Dendritic cell treated with granulocyte-macrophage colony-stimulating factor and Interleukin-4, amounts not matched to agents 40 ng/mL and 50 ng/mL, for 4 days (primary cell): ENCODE measurements around the gene RASAL2.
"Not testable (repeated sequence)": the region's sequence is repeated elsewhere in the genome, so short reads cannot be mapped to it uniquely, and the experiment has no call there.

Source experiments
- H3K27ac Mint-ChIP-seq: one replicate; pipeline ENCODE4 v1.8.0; 2022; ENCODE audit warnings: mild to moderate bottlenecking, mixed read lengths
- H3K27me3 Mint-ChIP-seq: one replicate; pipeline ENCODE4 v1.8.0; 2022; ENCODE audit warnings: mild to moderate bottlenecking, mixed read lengths
- H3K36me3 Mint-ChIP-seq: one replicate; pipeline ENCODE4 v1.8.0; 2022; ENCODE audit warnings: low read depth, mixed read lengths
- H3K4me1 Mint-ChIP-seq: one replicate; pipeline ENCODE4 v1.8.0; 2022; ENCODE audit warnings: low read depth, mixed read lengths
- H3K4me3 Mint-ChIP-seq: one replicate; pipeline ENCODE4 v1.8.0; 2022; ENCODE audit warnings: mild to moderate bottlenecking, moderate library complexity, mixed read lengths
- H3K9me3 Mint-ChIP-seq: one replicate; pipeline ENCODE4 v1.8.0; 2022; ENCODE audit warnings: mixed read lengths
- intact Hi-C: fragments of 100-400 bp; cut with micrococcal nuclease; formaldehyde crosslinking; loops from one replicate; pipeline ENCODE4 v1.15.0; 2022

Gene RASAL2

GRCh38 chr1:178230881-178231409, 137.0 kb downstream of the RASAL2 start:
- H3K4me1 Mint-ChIP-seq, result peaks cover 15% of the 10 kb centered on the region
- no peak overlapping the region for H3K4me3 Mint-ChIP-seq
- H3K27me3 Mint-ChIP-seq, result no peaks in the 10 kb centered on the region
- intact Hi-C loops, result no loop called here
- H3K9me3 Mint-ChIP-seq, result no peaks in the 10 kb centered on the region
- H3K27ac Mint-ChIP-seq, result no peak overlapping the region
- H3K36me3 Mint-ChIP-seq, result no peaks in the 10 kb centered on the region

GRCh38 chr1:178232108-178232507, 138.2 kb downstream of the RASAL2 start:
- H3K4me3 Mint-ChIP-seq, result no peak overlapping the region
- peaks cover 5% of the 10 kb centered on the region for H3K4me1 Mint-ChIP-seq
- intact Hi-C loops, result no loop called here
- H3K27ac Mint-ChIP-seq, result no peak overlapping the region
- no peaks in the 10 kb centered on the region for H3K27me3 Mint-ChIP-seq
- H3K36me3 Mint-ChIP-seq, result no peaks in the 10 kb centered on the region
- no peaks in the 10 kb centered on the region for H3K9me3 Mint-ChIP-seq

GRCh38 chr1:178232949-178233348, 139.0 kb downstream of the RASAL2 start:
- peaks cover 6% of the 10 kb centered on the region for H3K4me1 Mint-ChIP-seq
- intact Hi-C loops, result no loop called here
- no peaks in the 10 kb centered on the region for H3K36me3 Mint-ChIP-seq
- no peaks in the 10 kb centered on the region for H3K27me3 Mint-ChIP-seq
- no peaks in the 10 kb centered on the region for H3K9me3 Mint-ChIP-seq
- no peak overlapping the region for H3K4me3 Mint-ChIP-seq
- H3K27ac Mint-ChIP-seq, result no peak overlapping the region

GRCh38 chr1:178237121-178237520, 143.2 kb downstream of the RASAL2 start:
- intact Hi-C loops, result no loop called here
- no peaks in the 10 kb centered on the region for H3K36me3 Mint-ChIP-seq
- H3K4me1 Mint-ChIP-seq, result peaks cover 6% of the 10 kb centered on the region
- no peaks in the 10 kb centered on the region for H3K9me3 Mint-ChIP-seq
- no peaks in the 10 kb centered on the region for H3K27me3 Mint-ChIP-seq
- no peak overlapping the region for H3K27ac Mint-ChIP-seq
- no peak overlapping the region for H3K4me3 Mint-ChIP-seq

- intact Hi-C loops, result no loop called here
- Mint-ChIP-seq H3K36me3 (no peaks in the 10 kb centered on the region), H3K9me3 (no peaks in the 10 kb centered on the region), H3K27me3 (no peaks in the 10 kb centered on the region), H3K4me3 (no peak overlapping the region), H3K27ac (no peak overlapping the region), H3K4me1 (peaks cover 6% of the 10 kb centered on the region)
Observed at GRCh38 chr1:178238722-178239510, 145.0 kb downstream of the RASAL2 start.

GRCh38 chr1:178241057-178241456, 147.2 kb downstream of the RASAL2 start:
- H3K4me3 Mint-ChIP-seq, result no peak overlapping the region
- peaks cover 9% of the 10 kb centered on the region for H3K4me1 Mint-ChIP-seq
- H3K27me3 Mint-ChIP-seq, result no peaks in the 10 kb centered on the region
- no peaks in the 10 kb centered on the region for H3K9me3 Mint-ChIP-seq
- no peaks in the 10 kb centered on the region for H3K36me3 Mint-ChIP-seq
- H3K27ac Mint-ChIP-seq, result no peak overlapping the region
- intact Hi-C loops, result no loop called here

GRCh38 chr1:178241837-178242236, 147.9 kb downstream of the RASAL2 start:
- H3K4me1 Mint-ChIP-seq, result peaks cover 9% of the 10 kb centered on the region
- H3K9me3 Mint-ChIP-seq, result peaks cover 1% of the 10 kb centered on the region
- H3K36me3 Mint-ChIP-seq, result peaks cover 1% of the 10 kb centered on the region
- H3K27me3 Mint-ChIP-seq, result no peaks in the 10 kb centered on the region
- no peak overlapping the region for H3K4me3 Mint-ChIP-seq
- intact Hi-C loops, result no loop called here
- no peak overlapping the region for H3K27ac Mint-ChIP-seq

- Mint-ChIP-seq H3K36me3 (peaks cover 14% of the 10 kb centered on the region), H3K27me3 (no peaks in the 10 kb centered on the region), H3K4me1 (peaks cover 4% of the 10 kb centered on the region), H3K4me3 (no peak overlapping the region), H3K9me3 (peaks cover 14% of the 10 kb centered on the region), H3K27ac (no peak overlapping the region)
- intact Hi-C loops, result no loop called here
Observed at GRCh38 chr1:178243119-178243518, 149.2 kb downstream of the RASAL2 start.

- H3K9me3 Mint-ChIP-seq, result peaks cover 22% of the 10 kb centered on the region
- intact Hi-C loops, result no loop called here
Observed at GRCh38 chr1:178243890-178244289, 150.0 kb downstream of the RASAL2 start.

GRCh38 chr1:178248284-178248683, 154.4 kb downstream of the RASAL2 start:
- Mint-ChIP-seq H3K9me3 (peaks cover 37% of the 10 kb centered on the region), H3K36me3 (peaks cover 32% of the 10 kb centered on the region), H3K4me1 (peaks cover 11% of the 10 kb centered on the region)
- H3K27me3 Mint-ChIP-seq, H3K4me3 Mint-ChIP-seq, intact Hi-C loops, H3K27ac Mint-ChIP-seq: not testable (repeated sequence)

More at GRCh38 chr1:178243890-178244289, 150.0 kb downstream of the RASAL2 start:
- Mint-ChIP-seq H3K4me1 (peaks cover 4% of the 10 kb centered on the region), H3K27ac (no peak overlapping the region), H3K36me3 (peaks cover 22% of the 10 kb centered on the region), H3K4me3 (no peak overlapping the region), H3K27me3 (no peaks in the 10 kb centered on the region)

GRCh38 chr1:178253581-178253980, 159.7 kb downstream of the RASAL2 start:
- H3K4me3 Mint-ChIP-seq, intact Hi-C loops, H3K27me3 Mint-ChIP-seq: not testable (repeated sequence)
- H3K36me3 Mint-ChIP-seq, result peaks cover 14% of the 10 kb centered on the region
- peaks cover 24% of the 10 kb centered on the region for H3K4me1 Mint-ChIP-seq
- H3K9me3 Mint-ChIP-seq, result peaks cover 36% of the 10 kb centered on the region
- H3K27ac Mint-ChIP-seq, result peak overlapping the region; percentile 13

- Mint-ChIP-seq H3K36me3 (peaks cover 5% of the 10 kb centered on the region), H3K27me3 (no peaks in the 10 kb centered on the region), H3K9me3 (peaks cover 27% of the 10 kb centered on the region), H3K4me1 (peaks cover 24% of the 10 kb centered on the region), H3K27ac (no peak overlapping the region), H3K4me3 (no peak overlapping the region)
- intact Hi-C loops, result no loop called here
Observed at GRCh38 chr1:178254433-178254832, 160.5 kb downstream of the RASAL2 start.

GRCh38 chr1:178258536-178258935, 164.6 kb downstream of the RASAL2 start:
- peaks cover 16% of the 10 kb centered on the region for H3K4me1 Mint-ChIP-seq
- H3K9me3 Mint-ChIP-seq, result peaks cover 15% of the 10 kb centered on the region
- no peak overlapping the region for H3K27ac Mint-ChIP-seq
- H3K4me3 Mint-ChIP-seq, result no peak overlapping the region
- intact Hi-C loops, result no loop called here
- no peaks in the 10 kb centered on the region for H3K27me3 Mint-ChIP-seq
- H3K36me3 Mint-ChIP-seq, result no peaks in the 10 kb centered on the region

- peaks cover 12% of the 10 kb centered on the region for H3K4me1 Mint-ChIP-seq
- H3K9me3 Mint-ChIP-seq, result no peaks in the 10 kb centered on the region
- no peak overlapping the region for H3K4me3 Mint-ChIP-seq
- intact Hi-C loops, result no loop called here
- H3K27me3 Mint-ChIP-seq, result no peaks in the 10 kb centered on the region
- peaks cover 7% of the 10 kb centered on the region for H3K36me3 Mint-ChIP-seq
- H3K27ac Mint-ChIP-seq, result no peak overlapping the region
Observed at GRCh38 chr1:178262120-178262500, 168.2 kb downstream of the RASAL2 start.

GRCh38 chr1:178263341-178263740, 169.4 kb downstream of the RASAL2 start:
- H3K27me3 Mint-ChIP-seq, result no peaks in the 10 kb centered on the region
- H3K4me3 Mint-ChIP-seq, result no peak overlapping the region
- H3K36me3 Mint-ChIP-seq, result peaks cover 7% of the 10 kb centered on the region
- peaks cover 12% of the 10 kb centered on the region for H3K4me1 Mint-ChIP-seq
- no peaks in the 10 kb centered on the region for H3K9me3 Mint-ChIP-seq
- H3K27ac Mint-ChIP-seq, result no peak overlapping the region
- intact Hi-C loops, result no loop called here
